NAMALWA (cell line): ENCODE results near the gene MAP3K20.
"Not testable (repeated sequence)": the region's sequence is repeated elsewhere in the genome, so short reads cannot be mapped to it uniquely, and the experiment has no call there.

Source experiments
- DNase-seq: peaks from one replicate; pipeline ENCODE4 v3.0.0-alpha.2; 2015; ENCODE audit warnings: low spot score

MAP3K20 gene

GRCh38 chr2:173126819-173127218, 51.2 kb downstream of the MAP3K20 start:
- no peak for DNase-seq

GRCh38 chr2:173128132-173128531, 52.5 kb downstream of the MAP3K20 start:
- DNase-seq, result not testable (repeated sequence)

GRCh38 chr2:173130496-173131465, 55.1 kb downstream of the MAP3K20 start:
- no peak for DNase-seq

- DNase-seq, result no peak
These were observed 56.9 kb downstream of the MAP3K20 start for GRCh38 chr2:173132531-173132930.

GRCh38 chr2:173134703-173135102, 59.1 kb downstream of the MAP3K20 start:
- no peak for DNase-seq

- DNase-seq, result no peak
These were observed 60.4 kb downstream of the MAP3K20 start for GRCh38 chr2:173136067-173136466.

GRCh38 chr2:173136599-173136998, 61.0 kb downstream of the MAP3K20 start:
- DNase-seq, result peak; percentile 7

GRCh38 chr2:173137610-173138009, 62.0 kb downstream of the MAP3K20 start:
- DNase-seq, result no peak

GRCh38 chr2:173138962-173139361, 63.3 kb downstream of the MAP3K20 start:
- no peak for DNase-seq

GRCh38 chr2:173141666-173142065, 66.0 kb downstream of the MAP3K20 start:
- no peak for DNase-seq

GRCh38 chr2:173145454-173145853, 69.8 kb downstream of the MAP3K20 start:
- no peak for DNase-seq

GRCh38 chr2:173146590-173146989, 70.9 kb downstream of the MAP3K20 start:
- DNase-seq, result no peak

GRCh38 chr2:173148520-173148919, 72.9 kb downstream of the MAP3K20 start:
- DNase-seq, result no peak

- DNase-seq, result no peak
These were observed 73.8 kb downstream of the MAP3K20 start for GRCh38 chr2:173149491-173149890.

- no peak for DNase-seq
These were observed 74.4 kb downstream of the MAP3K20 start for GRCh38 chr2:173150087-173150486.

- DNase-seq, result no peak
These were observed 75.3 kb downstream of the MAP3K20 start for GRCh38 chr2:173150963-173151362.

GRCh38 chr2:173151671-173152401, 76.2 kb downstream of the MAP3K20 start:
- DNase-seq, result no peak

GRCh38 chr2:173153301-173153885, 77.7 kb downstream of the MAP3K20 start:
- DNase-seq, result no peak

GRCh38 chr2:173157676-173158293, 82.1 kb downstream of the MAP3K20 start:
- no peak for DNase-seq

GRCh38 chr2:173159791-173160463, 84.3 kb downstream of the MAP3K20 start:
- DNase-seq, result no peak

GRCh38 chr2:173160618-173161017, 85.0 kb downstream of the MAP3K20 start:
- no peak for DNase-seq

GRCh38 chr2:173161040-173161439, 85.4 kb downstream of the MAP3K20 start:
- no peak for DNase-seq
